SK-N-MC (cell line): ENCODE data around the gene TNNC1.
A peak's percentile ranks its signal among the peaks of the same experiment; 100 is the strongest.

Experiments used
- DNase-seq: peaks from one replicate; pipeline ENCODE4 v3.0.0-alpha.2; 2011; ENCODE audit warnings: low read depth, low spot score
- H3K27ac ChIP-seq: fragments of 200-600 bp; sonication (generic); 2 replicates; pipeline ENCODE4 v1.5.1; 2016; ENCODE audit warnings: mixed run types
- H3K36me3 ChIP-seq: fragments of 200-600 bp; sonication (generic); 2 replicates; pipeline ENCODE4 v1.6.1; 2017; ENCODE audit warnings: antibody characterized with exemption, low read length, mixed read lengths; ENCODE audit not compliant: insufficient read depth
- H3K4me3 ChIP-seq: fragments of 200-600 bp; sonication (generic); 2 replicates; pipeline ENCODE4 v1.5.1; 2016
- H3K9ac ChIP-seq: fragments of 200-600 bp; sonication (generic); 2 replicates; pipeline ENCODE4 v1.8.0; 2017; ENCODE audit warnings: mixed run types, mixed read lengths; ENCODE audit not compliant: insufficient read length
- H3K9me3 ChIP-seq: fragments of 200-600 bp; sonication (generic); 2 replicates; pipeline ENCODE4 v1.6.1; 2017; ENCODE audit warnings: low read depth, mild to moderate bottlenecking, antibody characterized with exemption, low read length, moderate library complexity, mixed read lengths
- EZH2 ChIP-seq: fragments of 200-600 bp; sonication (generic); IDR thresholded peaks from one replicate; pipeline ENCODE4 v1.6.1; 2017; ENCODE audit warnings: antibody characterized with exemption
- FOXP2 ChIP-seq: optimal IDR thresholded peaks from 2 replicates; pipeline ENCODE3; 2011; ENCODE audit warnings: mild to moderate bottlenecking, moderate library complexity; ENCODE audit not compliant: insufficient read depth; ENCODE audit errors: extremely low read length, control extremely low read depth
- POLR2AphosphoS5 ChIP-seq: IDR thresholded peaks from 2 replicates; pipeline ENCODE4 v1.6.1; 2012; ENCODE audit warnings: mild to moderate bottlenecking, low read depth, low read length, borderline replicate concordance

The TNNC1 gene

GRCh38 chr3:52451237-52452083 is 2.4 kb downstream of the TNNC1 start:
- Histone ChIP-seq H3K4me3 (no peak overlapping the region), H3K9me3 (no peaks in the 10 kb centered on the region), H3K9ac (no peak overlapping the region), H3K36me3 (no peaks in the 10 kb centered on the region), H3K27ac (no peak overlapping the region)
- DNase-seq: no peak
- TF ChIP-seq EZH2: no peak

GRCh38 chr3:52450489-52451236 is 3.2 kb downstream of the TNNC1 start:
- H3K4me3 ChIP-seq: no peak overlapping the region
- H3K9me3 ChIP-seq: no peaks in the 10 kb centered on the region
- no peak for TF ChIP-seq EZH2
- TF ChIP-seq POLR2AphosphoS5: no peak
- no peak for TF ChIP-seq FOXP2
- H3K27ac ChIP-seq: no peak overlapping the region
- H3K9ac ChIP-seq: no peak overlapping the region
- H3K36me3 ChIP-seq: no peaks in the 10 kb centered on the region
- DNase-seq: no peak

- TF ChIP-seq FOXP2: no peak
- TF ChIP-seq POLR2AphosphoS5: no peak
- TF ChIP-seq EZH2: no peak
- H3K9me3 ChIP-seq: no peaks in the 10 kb centered on the region
- no peak overlapping the region for H3K4me3 ChIP-seq
- no peaks in the 10 kb centered on the region for H3K36me3 ChIP-seq
- no peak overlapping the region for H3K9ac ChIP-seq
- no peak overlapping the region for H3K27ac ChIP-seq
- DNase-seq: no peak
Measured at GRCh38 chr3:52447512-52448355, 6.1 kb downstream of the TNNC1 start.

- no peak for DNase-seq
- H3K4me3 ChIP-seq: no peak overlapping the region
- no peaks in the 10 kb centered on the region for H3K36me3 ChIP-seq
- H3K9me3 ChIP-seq: no peaks in the 10 kb centered on the region
- TF ChIP-seq POLR2AphosphoS5 (no peak), FOXP2 (no peak), EZH2 (no peak)
- no peak overlapping the region for H3K9ac ChIP-seq
- no peak overlapping the region for H3K27ac ChIP-seq
Measured at GRCh38 chr3:52446631-52447511, 7.0 kb downstream of the TNNC1 start.

GRCh38 chr3:52446042-52446441 is 7.8 kb downstream of the TNNC1 start:
- TF ChIP-seq EZH2 (no peak), POLR2AphosphoS5 (no peak), FOXP2 (no peak)
- no peaks in the 10 kb centered on the region for H3K36me3 ChIP-seq
- H3K4me3 ChIP-seq: no peak overlapping the region
- no peak for DNase-seq
- H3K27ac ChIP-seq: no peak overlapping the region
- no peaks in the 10 kb centered on the region for H3K9me3 ChIP-seq
- no peak overlapping the region for H3K9ac ChIP-seq

GRCh38 chr3:52444860-52445793 is 8.7 kb downstream of the TNNC1 start, which contains the start of gene SEMA3G:
SEMA3G (minus strand) TSS chr3:52445103; CDS start chr3:52445027, 76 bp downstream.
- H3K4me3 ChIP-seq: no peak within 1 kb of the TSS
- no peaks in the 10 kb centered on the region for H3K36me3 ChIP-seq
- DNase-seq: no peak
- no peak for TF ChIP-seq EZH2
- TF ChIP-seq FOXP2: no peak
- peak; percentile 43; the same call in 1 of the 2 replicates for TF ChIP-seq POLR2AphosphoS5
- H3K9me3 ChIP-seq: no peaks in the 10 kb centered on the region
- no peak within 1 kb of the TSS for H3K27ac ChIP-seq
- no peak within 1 kb of the TSS for H3K9ac ChIP-seq
